Measurements from ENCODE around the gene BSPRY.

DNA sequence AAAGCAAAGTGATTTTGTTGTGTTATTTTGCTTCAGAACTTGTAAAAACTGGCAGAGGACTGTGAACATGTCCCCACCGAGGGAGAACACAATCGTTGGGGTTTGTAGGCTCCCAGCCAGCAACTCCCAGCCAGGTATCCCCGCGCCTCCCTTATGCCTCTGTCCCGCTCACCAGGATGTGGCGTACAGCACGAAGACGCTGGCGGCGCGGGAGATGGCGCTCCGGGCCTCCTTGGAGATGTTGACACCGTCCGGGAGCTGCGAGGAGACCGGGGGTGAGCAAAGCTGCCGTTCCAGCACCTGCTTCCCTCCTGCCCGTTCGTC lies 60.5 kb downstream of the BSPRY start:
- TF ChIP-seq, protein P1, sequence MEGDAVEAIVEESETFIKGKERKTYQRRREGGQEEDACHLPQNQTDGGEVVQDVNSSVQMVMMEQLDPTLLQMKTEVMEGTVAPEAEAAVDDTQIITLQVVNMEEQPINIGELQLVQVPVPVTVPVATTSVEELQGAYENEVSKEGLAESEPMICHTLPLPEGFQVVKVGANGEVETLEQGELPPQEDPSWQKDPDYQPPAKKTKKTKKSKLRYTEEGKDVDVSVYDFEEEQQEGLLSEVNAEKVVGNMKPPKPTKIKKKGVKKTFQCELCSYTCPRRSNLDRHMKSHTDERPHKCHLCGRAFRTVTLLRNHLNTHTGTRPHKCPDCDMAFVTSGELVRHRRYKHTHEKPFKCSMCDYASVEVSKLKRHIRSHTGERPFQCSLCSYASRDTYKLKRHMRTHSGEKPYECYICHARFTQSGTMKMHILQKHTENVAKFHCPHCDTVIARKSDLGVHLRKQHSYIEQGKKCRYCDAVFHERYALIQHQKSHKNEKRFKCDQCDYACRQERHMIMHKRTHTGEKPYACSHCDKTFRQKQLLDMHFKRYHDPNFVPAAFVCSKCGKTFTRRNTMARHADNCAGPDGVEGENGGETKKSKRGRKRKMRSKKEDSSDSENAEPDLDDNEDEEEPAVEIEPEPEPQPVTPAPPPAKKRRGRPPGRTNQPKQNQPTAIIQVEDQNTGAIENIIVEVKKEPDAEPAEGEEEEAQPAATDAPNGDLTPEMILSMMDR (IDR thresholded peaks at IDR 0.05), result no peak
- TF ChIP-seq POLR2A (IDR thresholded peaks at IDR 0.05) (no peak), POLR2AphosphoS5 (IDR thresholded peaks at IDR 0.05) (no peak)
